Fibroblast of lung (primary cell): ENCODE results near the gene KCNMA1.

Experiments
- EZH2 ChIP-seq: IDR thresholded peaks from 2 replicates; pipeline ENCODE4 v1.5.1; 2012; ENCODE audit warnings: low read length, control low read depth, mild to moderate bottlenecking; ENCODE audit errors: missing control alignments
- TF ChIP-seq, protein P1 (sequence below), 2 donors: IDR thresholded peaks in 1 of 2; conservative IDR thresholded peaks in 1 of 2; 1 replicate in 1 of 2; 2 replicates in 1 of 2; pipeline ENCODE4 v1.5.1; 2011 to 2012; ENCODE audit warnings: low read length in 2 of 2, control low read depth in 1 of 2, inconsistent platforms in 1 of 2, low read depth in 1 of 2, mild to moderate bottlenecking in 1 of 2

DNA sequence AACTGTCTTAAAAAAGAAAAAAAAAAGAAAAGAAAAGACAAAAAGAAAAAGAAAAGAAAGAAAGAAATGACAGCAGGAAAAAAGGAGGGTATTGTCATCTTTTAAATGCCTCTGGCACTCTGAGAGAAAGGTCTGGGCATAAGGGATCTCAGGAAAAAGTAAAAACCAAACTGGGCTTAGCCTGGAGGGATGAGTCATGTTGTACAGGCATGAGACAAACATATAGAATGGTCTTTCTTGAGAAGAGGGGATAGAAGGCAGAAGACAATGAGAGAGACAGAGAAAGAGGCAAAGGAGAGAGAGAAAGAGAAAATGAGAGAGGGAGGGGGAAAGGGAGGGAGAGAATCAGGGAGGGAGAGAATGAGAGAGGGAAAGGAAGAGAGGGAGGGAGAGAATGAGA lies 32.3 kb upstream of the KCNMA1 start:
- TF ChIP-seq, protein P1, sequence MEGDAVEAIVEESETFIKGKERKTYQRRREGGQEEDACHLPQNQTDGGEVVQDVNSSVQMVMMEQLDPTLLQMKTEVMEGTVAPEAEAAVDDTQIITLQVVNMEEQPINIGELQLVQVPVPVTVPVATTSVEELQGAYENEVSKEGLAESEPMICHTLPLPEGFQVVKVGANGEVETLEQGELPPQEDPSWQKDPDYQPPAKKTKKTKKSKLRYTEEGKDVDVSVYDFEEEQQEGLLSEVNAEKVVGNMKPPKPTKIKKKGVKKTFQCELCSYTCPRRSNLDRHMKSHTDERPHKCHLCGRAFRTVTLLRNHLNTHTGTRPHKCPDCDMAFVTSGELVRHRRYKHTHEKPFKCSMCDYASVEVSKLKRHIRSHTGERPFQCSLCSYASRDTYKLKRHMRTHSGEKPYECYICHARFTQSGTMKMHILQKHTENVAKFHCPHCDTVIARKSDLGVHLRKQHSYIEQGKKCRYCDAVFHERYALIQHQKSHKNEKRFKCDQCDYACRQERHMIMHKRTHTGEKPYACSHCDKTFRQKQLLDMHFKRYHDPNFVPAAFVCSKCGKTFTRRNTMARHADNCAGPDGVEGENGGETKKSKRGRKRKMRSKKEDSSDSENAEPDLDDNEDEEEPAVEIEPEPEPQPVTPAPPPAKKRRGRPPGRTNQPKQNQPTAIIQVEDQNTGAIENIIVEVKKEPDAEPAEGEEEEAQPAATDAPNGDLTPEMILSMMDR (conservative IDR thresholded peaks at IDR 0.05 in 1 of 2, IDR thresholded peaks at IDR 0.05 in 1 of 2; ENCODE audit: low read depth in 1 of 2, low read length in 2 of 2): no peak
- no peak for TF ChIP-seq EZH2
